ENCODE data around the gene CSNK2A3.

DNA sequence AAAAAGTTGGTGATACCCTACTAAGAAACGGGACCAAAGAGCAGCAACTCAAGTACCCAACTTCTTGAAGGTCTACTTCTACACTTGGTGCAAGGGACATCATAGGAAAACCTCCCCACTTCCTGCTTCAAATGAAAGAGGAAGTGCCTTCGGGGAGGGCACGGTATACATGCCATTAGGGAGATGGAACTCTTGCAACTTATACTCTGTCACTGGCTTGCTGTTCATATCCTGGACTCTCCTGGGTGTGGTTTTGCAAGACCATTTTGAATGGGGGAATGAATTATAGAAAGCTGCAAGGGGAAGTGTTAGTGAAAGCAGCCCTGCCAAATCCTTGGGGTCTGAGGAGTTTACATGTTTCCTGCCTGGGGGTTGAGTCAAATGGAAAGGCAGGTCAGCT, 41.9 kb downstream of the CSNK2A3 start:
- TF ChIP-seq, protein P1, sequence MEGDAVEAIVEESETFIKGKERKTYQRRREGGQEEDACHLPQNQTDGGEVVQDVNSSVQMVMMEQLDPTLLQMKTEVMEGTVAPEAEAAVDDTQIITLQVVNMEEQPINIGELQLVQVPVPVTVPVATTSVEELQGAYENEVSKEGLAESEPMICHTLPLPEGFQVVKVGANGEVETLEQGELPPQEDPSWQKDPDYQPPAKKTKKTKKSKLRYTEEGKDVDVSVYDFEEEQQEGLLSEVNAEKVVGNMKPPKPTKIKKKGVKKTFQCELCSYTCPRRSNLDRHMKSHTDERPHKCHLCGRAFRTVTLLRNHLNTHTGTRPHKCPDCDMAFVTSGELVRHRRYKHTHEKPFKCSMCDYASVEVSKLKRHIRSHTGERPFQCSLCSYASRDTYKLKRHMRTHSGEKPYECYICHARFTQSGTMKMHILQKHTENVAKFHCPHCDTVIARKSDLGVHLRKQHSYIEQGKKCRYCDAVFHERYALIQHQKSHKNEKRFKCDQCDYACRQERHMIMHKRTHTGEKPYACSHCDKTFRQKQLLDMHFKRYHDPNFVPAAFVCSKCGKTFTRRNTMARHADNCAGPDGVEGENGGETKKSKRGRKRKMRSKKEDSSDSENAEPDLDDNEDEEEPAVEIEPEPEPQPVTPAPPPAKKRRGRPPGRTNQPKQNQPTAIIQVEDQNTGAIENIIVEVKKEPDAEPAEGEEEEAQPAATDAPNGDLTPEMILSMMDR (IDR thresholded peaks at IDR 0.05; ENCODE audit: borderline replicate concordance, extremely low read depth, low read length, poor library complexity, severe bottlenecking), result no peak
- TF ChIP-seq EZH2 (IDR thresholded peaks at IDR 0.05; ENCODE audit: borderline replicate concordance, low read depth, low read length, severe bottlenecking), result no peak

All from DND-41 (cell line).